ENCODE results near the gene RHBDL3. TPM values are rescaled to one million over a fixed set of nuclear protein-coding genes. Genes with fewer than 3 reads are reported as not detected.
A peak's percentile ranks its signal among the peaks of the same experiment; 100 is the strongest.

The RHBDL3 gene
- total RNA-seq, 1 donor from 2014 or later: 0.41 TPM

DNA sequence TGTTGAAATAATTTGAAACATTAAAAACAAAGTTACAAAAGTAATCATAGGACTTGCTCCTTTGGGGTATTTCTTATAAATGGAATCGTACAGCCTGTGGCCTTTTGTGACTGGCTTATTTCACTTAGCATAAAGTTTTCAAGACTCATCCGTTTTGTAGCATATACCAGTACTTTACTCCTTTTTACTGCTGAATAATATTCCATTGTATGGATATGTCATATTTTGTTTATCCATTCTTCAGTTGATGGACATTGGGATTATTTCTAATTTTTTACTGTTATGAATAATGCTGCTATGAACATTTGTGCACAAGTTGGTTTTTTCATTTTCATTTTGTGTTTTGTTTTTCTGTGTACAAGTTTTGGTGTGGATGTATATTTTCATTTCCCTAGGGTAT is 30.0 kb upstream of the RHBDL3 start:
- Histone ChIP-seq H3K27me3 (no peaks in the 10 kb centered on the region), H3K27ac (no peak overlapping the region), H3K9me3 (no peaks in the 10 kb centered on the region), H3K36me3 (no peaks in the 10 kb centered on the region), H3K4me1 (no peaks in the 10 kb centered on the region), H3K4me3 (no peak overlapping the region)
- DNase-seq: no peak
- ATAC-seq: no peak
- intact Hi-C loops (cut with DNase I): no loop called here
- TF ChIP-seq, protein P1, sequence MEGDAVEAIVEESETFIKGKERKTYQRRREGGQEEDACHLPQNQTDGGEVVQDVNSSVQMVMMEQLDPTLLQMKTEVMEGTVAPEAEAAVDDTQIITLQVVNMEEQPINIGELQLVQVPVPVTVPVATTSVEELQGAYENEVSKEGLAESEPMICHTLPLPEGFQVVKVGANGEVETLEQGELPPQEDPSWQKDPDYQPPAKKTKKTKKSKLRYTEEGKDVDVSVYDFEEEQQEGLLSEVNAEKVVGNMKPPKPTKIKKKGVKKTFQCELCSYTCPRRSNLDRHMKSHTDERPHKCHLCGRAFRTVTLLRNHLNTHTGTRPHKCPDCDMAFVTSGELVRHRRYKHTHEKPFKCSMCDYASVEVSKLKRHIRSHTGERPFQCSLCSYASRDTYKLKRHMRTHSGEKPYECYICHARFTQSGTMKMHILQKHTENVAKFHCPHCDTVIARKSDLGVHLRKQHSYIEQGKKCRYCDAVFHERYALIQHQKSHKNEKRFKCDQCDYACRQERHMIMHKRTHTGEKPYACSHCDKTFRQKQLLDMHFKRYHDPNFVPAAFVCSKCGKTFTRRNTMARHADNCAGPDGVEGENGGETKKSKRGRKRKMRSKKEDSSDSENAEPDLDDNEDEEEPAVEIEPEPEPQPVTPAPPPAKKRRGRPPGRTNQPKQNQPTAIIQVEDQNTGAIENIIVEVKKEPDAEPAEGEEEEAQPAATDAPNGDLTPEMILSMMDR (IDR thresholded peaks at IDR 0.05): no peak

DNA sequence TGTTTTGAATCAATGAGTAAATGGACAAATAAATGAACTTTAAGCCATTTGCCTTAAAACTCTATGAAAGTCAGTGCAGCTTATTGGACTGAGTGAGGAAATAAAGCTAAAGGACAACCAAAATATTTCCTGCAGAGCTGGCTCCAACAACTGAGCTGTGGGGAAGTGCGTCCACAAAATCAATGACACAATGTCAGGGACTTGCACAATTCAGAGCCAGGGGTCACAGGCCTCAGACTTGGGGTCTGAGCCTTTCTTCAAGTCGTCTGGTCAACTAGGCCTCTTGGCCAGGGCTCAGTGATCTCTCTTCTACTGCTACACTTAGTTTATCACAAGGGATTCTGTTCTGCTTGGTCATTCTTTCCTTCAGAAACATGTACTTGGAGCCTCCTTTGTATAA is 26.2 kb upstream of the RHBDL3 start:
- Histone ChIP-seq H3K36me3 (no peaks in the 10 kb centered on the region), H3K27ac (no peak overlapping the region), H3K9me3 (no peaks in the 10 kb centered on the region), H3K27me3 (no peaks in the 10 kb centered on the region), H3K4me3 (no peak overlapping the region), H3K4me1 (no peaks in the 10 kb centered on the region)
- TF ChIP-seq, protein P1 (IDR thresholded peaks at IDR 0.05): no peak
- no peak for DNase-seq
- intact Hi-C loops (cut with DNase I): no loop called here
- peak; percentile 71 for ATAC-seq

DNA sequence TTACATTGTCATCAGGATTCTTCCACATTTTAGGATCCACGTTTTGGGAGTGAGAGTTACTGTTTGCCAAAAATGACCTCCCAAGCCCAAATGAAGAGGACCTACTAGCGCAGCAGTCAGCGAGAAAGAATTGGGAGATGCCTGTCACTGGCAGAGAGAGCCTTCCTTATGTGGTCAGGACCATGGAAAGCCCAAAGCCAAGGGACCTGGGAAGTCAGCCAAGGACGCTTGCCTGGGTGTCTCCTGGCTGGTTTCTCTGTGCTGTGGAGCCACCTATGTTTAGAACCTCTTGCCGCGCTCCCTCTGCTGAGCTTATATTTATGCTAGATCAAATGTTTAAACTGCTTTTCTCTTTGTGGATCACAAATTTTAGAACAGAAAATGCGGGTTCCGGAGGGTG is 24.9 kb upstream of the RHBDL3 start:
- intact Hi-C loops (cut with DNase I): no loop called here
- H3K9me3 ChIP-seq: no peaks in the 10 kb centered on the region
- H3K27me3 ChIP-seq: no peaks in the 10 kb centered on the region
- TF ChIP-seq, protein P1 (IDR thresholded peaks at IDR 0.05): no peak
- no peak overlapping the region for H3K4me3 ChIP-seq
- no peaks in the 10 kb centered on the region for H3K36me3 ChIP-seq
- H3K27ac ChIP-seq: no peak overlapping the region
- no peaks in the 10 kb centered on the region for H3K4me1 ChIP-seq
- ATAC-seq (peak; percentile 18), DNase-seq (no peak)

DNA sequence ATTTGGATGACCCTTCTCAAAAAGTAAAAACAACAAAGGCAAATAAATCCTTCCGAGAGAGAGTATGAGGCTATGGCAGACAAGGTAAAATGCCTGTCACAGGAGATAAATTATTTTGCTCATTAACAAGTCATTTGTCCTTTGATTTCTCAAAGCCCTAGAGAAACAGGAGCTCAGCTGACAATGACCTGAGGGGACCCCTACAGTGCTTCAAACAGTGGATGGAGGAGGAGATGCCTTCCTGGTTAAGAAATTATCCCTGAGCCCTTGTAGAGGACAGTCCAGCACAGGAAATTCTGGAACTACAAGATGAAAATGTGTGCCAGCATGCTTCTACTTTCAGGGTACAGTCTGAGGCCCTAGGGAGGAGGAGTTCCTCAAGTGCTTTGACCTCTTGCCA is 24.0 kb upstream of the RHBDL3 start:
- Histone ChIP-seq H3K36me3 (no peaks in the 10 kb centered on the region), H3K4me1 (no peaks in the 10 kb centered on the region), H3K27me3 (no peaks in the 10 kb centered on the region), H3K9me3 (no peaks in the 10 kb centered on the region), H3K4me3 (no peak overlapping the region), H3K27ac (no peak overlapping the region)
- TF ChIP-seq, protein P1 (IDR thresholded peaks at IDR 0.05): no peak
- no peak for DNase-seq
- peak; percentile 50 for ATAC-seq
- intact Hi-C loops (cut with DNase I): no loop called here

DNA sequence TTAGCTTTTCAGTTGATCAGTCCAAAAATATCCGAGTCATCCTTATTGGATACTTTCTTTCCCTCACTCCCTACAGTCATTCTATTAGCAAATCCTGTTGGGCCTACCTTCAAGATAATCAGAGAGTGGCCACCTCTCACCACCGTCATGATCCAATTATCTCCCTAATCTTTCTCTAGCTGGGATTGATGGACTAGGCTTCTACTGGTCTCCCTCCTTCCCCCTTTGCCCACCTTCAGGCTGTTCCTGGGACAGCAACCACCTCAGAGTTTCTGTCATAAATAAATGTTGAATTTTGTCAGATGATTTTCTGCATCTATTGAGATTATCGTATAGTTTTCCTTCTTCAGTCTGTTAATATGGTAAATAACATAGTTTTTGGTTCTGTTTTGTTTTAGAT is 16.2 kb upstream of the RHBDL3 start:
- intact Hi-C loops (cut with DNase I): no loop called here
- Histone ChIP-seq H3K9me3 (no peaks in the 10 kb centered on the region), H3K27me3 (no peaks in the 10 kb centered on the region), H3K36me3 (no peaks in the 10 kb centered on the region), H3K4me1 (no peaks in the 10 kb centered on the region), H3K4me3 (no peak overlapping the region), H3K27ac (no peak overlapping the region)
- TF ChIP-seq, protein P1 (IDR thresholded peaks at IDR 0.05): no peak
- DNase-seq: no peak
- ATAC-seq: no peak

DNA sequence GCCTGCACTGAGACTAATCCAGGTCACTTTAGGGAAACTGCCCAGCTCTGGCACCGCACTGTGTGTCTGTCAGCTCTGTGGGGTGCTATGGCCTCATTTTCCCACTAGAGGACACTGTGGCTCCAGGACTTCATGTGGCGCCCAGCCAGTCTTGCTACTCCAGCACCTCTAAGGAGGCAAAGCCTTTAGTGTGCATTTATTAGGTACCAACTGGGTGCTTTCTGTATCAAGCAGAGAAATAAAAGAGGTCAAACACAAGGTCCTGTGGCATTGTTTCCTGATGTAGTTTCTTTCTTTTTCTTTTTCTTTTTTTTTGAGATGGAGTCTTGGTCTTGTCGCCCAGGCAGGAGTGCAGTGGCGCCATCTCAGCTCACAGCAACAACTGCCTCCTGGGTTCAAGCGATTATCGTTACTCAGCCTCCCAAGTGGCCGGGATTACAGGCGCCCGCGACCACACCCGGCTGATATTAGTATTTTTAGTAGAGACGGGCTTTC is 12.5 kb upstream of the RHBDL3 start:
- peak; percentile 83 for DNase-seq
- Histone ChIP-seq H3K9me3 (no peaks in the 10 kb centered on the region), H3K27me3 (no peaks in the 10 kb centered on the region), H3K36me3 (no peaks in the 10 kb centered on the region), H3K4me3 (no peak overlapping the region), H3K27ac (no peak overlapping the region), H3K4me1 (no peaks in the 10 kb centered on the region)
- TF ChIP-seq, protein P1 (IDR thresholded peaks at IDR 0.05): peak; percentile 97
- peak; percentile 99 for ATAC-seq
- intact Hi-C loops (cut with DNase I): no loop called here
